HG03139 (cell line): ENCODE results near the gene MAP4K5.
"Not testable (repeated sequence)": the region's sequence is repeated elsewhere in the genome, so short reads cannot be mapped to it uniquely, and the experiment has no call there.

Experiments
- ATAC-seq: cut with Tn5 transposase; IDR thresholded peaks from one replicate; pipeline ENCODE4 v1.9.1; 2021; ENCODE audit not compliant: unreplicated experiment

The MAP4K5 gene

GRCh38 chr14:50532502-50533240 lies at the start of gene MAP4K5:
TSS of gene MAP4K5 (minus strand) at chr14:50532569. CDS start at chr14:50532049, 520 bp downstream.
- peak; percentile 94 for ATAC-seq

- no peak for ATAC-seq
Measured at GRCh38 chr14:50578433-50578832, 46.1 kb upstream of the MAP4K5 start.

GRCh38 chr14:50577982-50578381 lies 45.6 kb upstream of the MAP4K5 start:
- ATAC-seq, result no peak

- ATAC-seq, result no peak
Measured at GRCh38 chr14:50575769-50576168, 43.4 kb upstream of the MAP4K5 start.

- ATAC-seq, result no peak
Measured at GRCh38 chr14:50573862-50574261, 41.5 kb upstream of the MAP4K5 start.

- no peak for ATAC-seq
Measured at GRCh38 chr14:50569714-50570274, 37.4 kb upstream of the MAP4K5 start.

- no peak for ATAC-seq
Measured at GRCh38 chr14:50562841-50563240, 30.5 kb upstream of the MAP4K5 start.

GRCh38 chr14:50560931-50561285 lies 28.5 kb upstream of the MAP4K5 start:
- no peak for ATAC-seq

GRCh38 chr14:50559990-50560930 lies 27.9 kb upstream of the MAP4K5 start, which contains the start of gene ATL1:
TSS of gene ATL1 (plus strand) at chr14:50560145. CDS start at chr14:50560266, 121 bp downstream.
- peak; percentile 60 for ATAC-seq

GRCh38 chr14:50552796-50553195 lies 20.4 kb upstream of the MAP4K5 start:
- ATAC-seq, result not testable (repeated sequence)

GRCh38 chr14:50551877-50552276 lies 19.5 kb upstream of the MAP4K5 start:
- no peak for ATAC-seq

GRCh38 chr14:50550294-50550693 lies 17.9 kb upstream of the MAP4K5 start:
- ATAC-seq, result no peak

GRCh38 chr14:50545618-50546017 lies 13.2 kb upstream of the MAP4K5 start:
- ATAC-seq, result no peak

GRCh38 chr14:50544911-50545310 lies 12.5 kb upstream of the MAP4K5 start:
- ATAC-seq, result no peak

- no peak for ATAC-seq
Measured at GRCh38 chr14:50542941-50543418, 10.6 kb upstream of the MAP4K5 start.

- no peak for ATAC-seq
Measured at GRCh38 chr14:50541159-50541567, 8.8 kb upstream of the MAP4K5 start.

GRCh38 chr14:50539051-50539450 lies 6.7 kb upstream of the MAP4K5 start:
- ATAC-seq, result no peak

GRCh38 chr14:50538034-50538433 lies 5.7 kb upstream of the MAP4K5 start:
- ATAC-seq, result not testable (repeated sequence)

GRCh38 chr14:50534997-50535396 lies 2.6 kb upstream of the MAP4K5 start:
- no peak for ATAC-seq

- no peak for ATAC-seq
Measured at GRCh38 chr14:50534416-50534815, 2.0 kb upstream of the MAP4K5 start.

GRCh38 chr14:50533806-50534205 lies 1.4 kb upstream of the MAP4K5 start:
- ATAC-seq, result no peak
